ENCODE data around the gene DUSP3.

DNA sequence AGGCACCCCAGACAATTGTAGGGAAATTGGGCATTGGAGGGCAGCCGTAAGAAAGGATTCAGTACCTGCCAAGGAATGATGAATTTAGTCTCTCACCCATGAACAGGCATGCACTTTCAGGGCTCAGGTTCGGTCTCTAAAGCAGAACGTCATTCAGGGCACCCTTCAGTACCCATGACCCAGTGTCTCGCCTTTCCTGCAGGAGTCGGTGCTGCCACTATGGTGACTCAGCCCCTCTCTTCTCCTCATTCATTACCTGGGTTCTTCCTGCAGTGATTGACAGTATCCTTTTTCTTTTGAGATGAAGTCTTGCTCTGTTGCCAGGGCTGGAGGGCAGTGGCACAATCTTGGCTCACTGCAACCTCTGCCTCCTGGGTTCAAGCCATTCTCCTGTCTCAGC, 28.6 kb downstream of the DUSP3 start:
- TF ChIP-seq YY1 (IDR thresholded peaks at IDR 0.05; ENCODE audit: insufficient read depth, insufficient read length) = no peak
- TF ChIP-seq ZNF274 (IDR thresholded peaks at IDR 0.05; ENCODE audit: low read depth, low read length) = no peak
